ENCODE data around the gene CSNK1G1.
A peak's percentile ranks its signal among the peaks of the same experiment; 100 is the strongest.

CSNK1G1 gene

DNA sequence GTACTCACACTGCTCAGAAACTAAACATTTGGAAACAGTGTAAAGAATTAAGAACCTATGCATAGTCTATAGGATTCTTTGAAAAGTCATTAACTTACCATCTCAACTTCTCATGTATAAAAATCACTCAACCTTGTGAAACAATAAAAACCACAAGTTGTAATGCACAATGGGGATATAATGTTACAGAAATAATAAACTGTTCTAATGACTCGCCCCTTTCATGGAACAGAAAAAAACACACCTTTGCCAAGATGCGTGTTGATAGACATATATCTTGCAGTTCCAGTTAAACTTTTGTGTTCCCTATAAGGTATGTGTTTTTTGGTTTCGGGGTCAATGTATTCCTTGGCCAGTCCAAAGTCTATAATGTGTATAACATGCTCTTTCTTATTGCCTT, 142.3 kb downstream of the CSNK1G1 start:
- Mint-ChIP-seq H3K27ac (peak overlapping the region in 1 of 2 donors; percentile 22), H3K27me3 (no peaks in the 10 kb centered on the region), H3K4me3 (no peak overlapping the region), H3K4me1 (ENCODE audit: low read depth in 2 of 2) (no peaks in the 10 kb centered on the region), H3K9me3 (no peaks in the 10 kb centered on the region), H3K36me3 (ENCODE audit: insufficient read depth) (peaks cover 11% of the 10 kb centered on the region)
- no peak for DNase-seq
- ATAC-seq (replicated peaks) = no peak

DNA sequence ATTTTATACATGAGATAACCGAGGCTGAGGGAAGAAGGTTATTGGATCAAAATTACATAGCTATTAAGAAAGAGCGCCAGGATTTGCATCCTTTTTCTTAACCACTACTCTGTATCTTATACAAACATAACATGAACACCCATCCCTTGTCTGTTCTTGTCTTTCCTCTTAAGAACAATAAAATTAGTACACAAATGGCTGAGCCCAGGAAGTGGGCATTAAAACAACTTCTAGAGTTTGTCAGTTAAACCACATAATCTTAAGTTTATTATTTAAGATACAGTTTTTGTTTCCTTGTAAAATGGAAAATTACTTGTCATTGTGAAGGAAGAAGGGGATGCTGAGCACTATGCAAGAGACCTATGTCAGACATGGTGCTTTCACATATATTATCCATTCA, 144.3 kb downstream of the CSNK1G1 start:
- Mint-ChIP-seq H3K4me3 (no peak overlapping the region), H3K27me3 (no peaks in the 10 kb centered on the region), H3K27ac (peak overlapping the region in 1 of 2 donors; percentile 52), H3K9me3 (no peaks in the 10 kb centered on the region), H3K4me1 (ENCODE audit: low read depth in 2 of 2) (no peaks in the 10 kb centered on the region), H3K36me3 (ENCODE audit: insufficient read depth) (peaks cover 11% of the 10 kb centered on the region)
- DNase-seq = no peak
- no peak for ATAC-seq (replicated peaks)

- Mint-ChIP-seq H3K27me3 (no peaks in the 10 kb centered on the region), H3K36me3 (ENCODE audit: insufficient read depth) (peaks cover 14% of the 10 kb centered on the region), H3K4me1 (ENCODE audit: low read depth in 2 of 2) (no peaks in the 10 kb centered on the region), H3K4me3 (no peak overlapping the region), H3K9me3 (no peaks in the 10 kb centered on the region), H3K27ac (peak overlapping the region in 1 of 2 donors; percentile 74)
- no peak for ATAC-seq (replicated peaks)
- no peak for DNase-seq
These were observed 145.6 kb downstream of the CSNK1G1 start for GRCh38 chr15:64210371-64210770.

GRCh38 chr15:64209680-64210334, 146.2 kb downstream of the CSNK1G1 start:
- Mint-ChIP-seq H3K9me3 (no peaks in the 10 kb centered on the region), H3K27me3 (no peaks in the 10 kb centered on the region), H3K27ac (no peak overlapping the region), H3K36me3 (ENCODE audit: insufficient read depth) (peaks cover 14% of the 10 kb centered on the region), H3K4me3 (no peak overlapping the region), H3K4me1 (ENCODE audit: low read depth in 2 of 2) (no peaks in the 10 kb centered on the region)
- ATAC-seq (replicated peaks) (peak; percentile 40), DNase-seq (peak in 1 of 3 experiments; percentile 2)

DNA sequence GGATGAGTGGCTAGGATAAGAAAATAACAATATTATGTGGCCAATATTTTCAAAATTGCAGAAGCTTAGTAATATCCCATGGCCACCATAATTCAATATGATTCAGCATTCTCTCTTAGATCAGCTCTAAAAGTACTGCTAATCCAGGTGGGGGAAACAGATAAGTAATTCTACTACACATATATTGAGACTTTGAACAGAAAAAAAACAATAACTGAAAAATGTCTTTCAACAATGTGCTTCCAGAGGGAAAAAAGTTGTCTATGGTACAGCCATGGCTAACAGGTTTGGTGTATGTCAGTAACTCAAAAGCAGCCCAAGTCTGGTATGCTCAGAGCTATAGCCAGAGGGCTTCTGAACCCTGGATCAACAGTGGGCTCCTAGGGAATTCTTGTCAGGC, 150.8 kb downstream of the CSNK1G1 start:
- Mint-ChIP-seq H3K27ac (no peak overlapping the region), H3K36me3 (ENCODE audit: insufficient read depth) (peaks cover 38% of the 10 kb centered on the region), H3K9me3 (no peaks in the 10 kb centered on the region), H3K4me3 (no peak overlapping the region), H3K27me3 (no peaks in the 10 kb centered on the region), H3K4me1 (ENCODE audit: low read depth in 2 of 2) (no peaks in the 10 kb centered on the region)
- no peak for ATAC-seq (replicated peaks)
- DNase-seq = no peak

DNA sequence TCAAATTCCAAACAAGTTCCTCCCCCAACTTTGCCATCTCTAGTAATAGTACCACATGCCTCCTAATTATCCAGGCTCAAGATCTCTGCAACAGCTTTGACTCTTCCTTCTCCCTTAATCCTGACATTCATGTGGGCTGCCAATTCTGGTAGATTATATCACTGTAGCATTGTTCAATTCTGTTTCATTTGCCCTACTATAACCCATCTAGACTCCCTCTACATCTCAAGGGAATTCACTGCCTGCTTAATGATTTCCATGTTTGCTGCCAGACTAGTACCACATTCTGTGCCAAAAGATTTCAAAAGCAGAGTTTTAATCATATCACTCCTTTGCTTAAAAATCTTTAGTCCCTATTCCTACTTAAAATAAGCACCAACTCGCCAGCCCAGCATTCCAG, 158.5 kb downstream of the CSNK1G1 start:
- H3K27me3 Mint-ChIP-seq = no peaks in the 10 kb centered on the region
- H3K9me3 Mint-ChIP-seq = no peaks in the 10 kb centered on the region
- no peaks in the 10 kb centered on the region for H3K4me1 Mint-ChIP-seq (ENCODE audit: low read depth in 2 of 2)
- no peak overlapping the region for H3K4me3 Mint-ChIP-seq
- H3K36me3 Mint-ChIP-seq (ENCODE audit: insufficient read depth) = peaks cover 45% of the 10 kb centered on the region
- ATAC-seq (replicated peaks) = no peak
- no peak overlapping the region for H3K27ac Mint-ChIP-seq
- DNase-seq = no peak

DNA sequence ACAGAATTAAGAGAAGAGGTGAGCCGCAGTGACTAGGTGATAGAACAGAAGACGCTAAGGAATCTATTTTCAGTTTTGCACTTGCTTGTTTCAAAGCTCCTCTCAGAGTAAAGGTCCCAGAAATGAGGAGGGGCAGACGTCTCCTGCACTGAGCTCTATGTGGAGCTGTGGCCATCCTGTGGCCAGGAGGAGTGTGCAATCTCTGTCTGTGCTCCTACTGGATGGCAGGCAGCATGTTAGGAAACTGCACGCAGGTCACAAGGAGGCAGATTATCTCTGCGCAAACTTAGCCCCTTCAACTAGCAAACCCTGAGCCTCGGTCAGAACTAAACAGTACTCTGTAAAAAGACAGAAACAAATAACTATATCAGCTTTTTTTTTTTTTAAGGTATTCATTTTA, 162.0 kb downstream of the CSNK1G1 start:
- Mint-ChIP-seq H3K9me3 (no peaks in the 10 kb centered on the region), H3K27me3 (no peaks in the 10 kb centered on the region), H3K4me1 (ENCODE audit: low read depth in 2 of 2) (peaks cover 0 to 4% of the 10 kb centered on the region in 2 donors), H3K4me3 (no peak overlapping the region), H3K27ac (no peak overlapping the region), H3K36me3 (ENCODE audit: insufficient read depth) (peaks cover 29% of the 10 kb centered on the region)
- ATAC-seq (replicated peaks) = no peak
- no peak for DNase-seq

DNA sequence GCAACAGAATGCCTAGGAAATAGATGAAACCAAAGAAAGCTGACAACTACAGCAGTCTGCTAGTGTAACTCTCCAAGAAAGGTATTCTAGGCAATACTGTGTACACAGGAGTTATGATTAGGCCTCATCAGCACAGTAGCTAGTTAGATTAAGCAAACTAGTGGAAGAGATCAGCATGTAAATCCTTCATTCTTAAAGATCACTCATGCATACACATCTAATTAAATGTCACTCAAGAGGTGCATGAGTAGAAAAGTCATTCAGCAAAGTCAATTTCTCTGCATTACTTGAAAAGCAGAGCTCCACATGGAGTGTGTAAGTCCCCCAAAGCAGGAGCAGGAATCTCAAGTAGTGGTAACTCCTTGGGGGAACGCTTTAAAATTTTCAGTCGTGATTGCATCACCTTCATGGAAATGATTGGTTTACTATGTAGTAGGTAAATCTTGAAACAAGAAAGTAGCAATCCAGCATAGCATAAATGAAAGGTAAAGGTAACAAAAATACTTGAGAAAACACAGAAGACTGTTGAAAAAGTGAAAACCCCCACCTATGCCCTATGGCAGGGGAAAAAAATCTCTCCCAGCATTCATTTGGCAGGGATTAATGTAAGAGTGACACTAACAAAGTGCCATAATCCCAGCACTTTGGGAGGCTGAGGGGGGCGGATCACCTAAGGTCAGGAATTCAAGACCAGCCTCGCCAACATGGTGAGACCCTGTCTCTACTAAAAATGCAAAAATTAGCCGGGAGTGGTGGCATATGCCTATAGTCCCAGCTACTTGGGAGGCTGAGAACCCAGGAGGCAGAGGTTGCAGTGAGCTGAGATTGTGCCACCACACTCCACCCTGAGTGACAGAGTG, 163.8 kb downstream of the CSNK1G1 start:
- peaks cover 5 to 14% of the 10 kb centered on the region in 2 donors for H3K4me1 Mint-ChIP-seq (ENCODE audit: low read depth in 2 of 2)
- no peak overlapping the region for H3K27ac Mint-ChIP-seq
- no peaks in the 10 kb centered on the region for H3K27me3 Mint-ChIP-seq
- H3K9me3 Mint-ChIP-seq = no peaks in the 10 kb centered on the region
- no peak for DNase-seq
- H3K4me3 Mint-ChIP-seq = no peak overlapping the region
- ATAC-seq (replicated peaks) = no peak
- H3K36me3 Mint-ChIP-seq (ENCODE audit: insufficient read depth) = peaks cover 24% of the 10 kb centered on the region

- ATAC-seq (replicated peaks) (no peak), DNase-seq (no peak)
- Mint-ChIP-seq H3K27ac (peak overlapping the region; percentile 72 to 92), H3K4me1 (ENCODE audit: low read depth in 2 of 2) (peaks cover 5 to 14% of the 10 kb centered on the region in 2 donors), H3K4me3 (peak overlapping the region; percentile 63 to 73), H3K27me3 (no peaks in the 10 kb centered on the region), H3K36me3 (ENCODE audit: insufficient read depth) (peaks cover 13% of the 10 kb centered on the region), H3K9me3 (no peaks in the 10 kb centered on the region)
These were observed 168.4 kb downstream of the CSNK1G1 start for GRCh38 chr15:64187396-64188191.

- Mint-ChIP-seq H3K4me3 (no peak overlapping the region), H3K27me3 (no peaks in the 10 kb centered on the region), H3K27ac (no peak overlapping the region), H3K36me3 (ENCODE audit: insufficient read depth) (peaks cover 15% of the 10 kb centered on the region), H3K4me1 (ENCODE audit: low read depth in 2 of 2) (peaks cover 5 to 14% of the 10 kb centered on the region in 2 donors), H3K9me3 (no peaks in the 10 kb centered on the region)
- no peak for DNase-seq
- ATAC-seq (replicated peaks) = no peak
These were observed 170.6 kb downstream of the CSNK1G1 start for GRCh38 chr15:64185146-64185911.

GRCh38 chr15:64182859-64183370, 173.1 kb downstream of the CSNK1G1 start:
- Mint-ChIP-seq H3K27me3 (no peaks in the 10 kb centered on the region), H3K4me3 (no peak overlapping the region), H3K9me3 (no peaks in the 10 kb centered on the region), H3K4me1 (ENCODE audit: low read depth in 2 of 2) (peaks cover 0 to 2% of the 10 kb centered on the region in 2 donors), H3K27ac (no peak overlapping the region), H3K36me3 (ENCODE audit: insufficient read depth) (peaks cover 17% of the 10 kb centered on the region)
- DNase-seq (no peak), ATAC-seq (replicated peaks) (no peak)

DNA sequence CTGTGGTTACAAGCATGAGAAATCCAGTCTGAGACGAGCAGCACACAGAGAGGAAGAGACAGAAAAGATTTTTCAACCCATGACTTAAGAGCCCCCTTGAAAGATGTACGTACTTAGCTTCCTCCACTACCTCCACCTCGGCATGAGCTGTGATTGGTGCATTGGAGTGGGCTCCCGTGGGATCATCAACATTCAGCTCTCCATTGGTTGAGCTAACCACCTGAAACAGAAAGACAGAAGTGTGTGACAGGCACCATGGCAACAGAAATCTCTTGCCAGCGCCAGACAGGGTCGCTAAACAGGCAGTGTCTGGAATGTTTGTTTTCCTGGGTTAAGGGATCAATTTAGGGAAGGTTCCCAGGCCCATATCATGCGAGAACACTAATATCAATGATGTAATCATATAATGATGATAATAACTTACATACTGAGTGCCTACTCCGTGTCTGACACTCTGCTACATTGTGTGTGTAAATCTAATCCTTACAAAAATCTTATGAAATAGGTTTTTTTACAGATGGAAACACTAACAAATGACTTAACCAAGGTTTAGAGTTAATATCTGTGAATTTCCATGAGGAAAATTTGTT, 175.6 kb downstream of the CSNK1G1 start:
- DNase-seq = no peak
- Mint-ChIP-seq H3K4me3 (no peak overlapping the region), H3K9me3 (no peaks in the 10 kb centered on the region), H3K27ac (no peak overlapping the region), H3K27me3 (no peaks in the 10 kb centered on the region), H3K4me1 (ENCODE audit: low read depth in 2 of 2) (no peaks in the 10 kb centered on the region), H3K36me3 (ENCODE audit: insufficient read depth) (peaks cover 18% of the 10 kb centered on the region)
- ATAC-seq (replicated peaks) = peak; percentile 43
